Posterior cingulate gyrus (tissue), 11 donors: ENCODE data around the gene POLE.
A peak's percentile ranks its signal among the peaks of the same experiment; 100 is the strongest.

Experiments
- DNase-seq, 10 donors: peaks; one replicate each; pipeline versions ENCODE4 v3.0.0 to v3.0.0-alpha.2; 2020 to 2021; ENCODE audit warnings: mixed read lengths in 3 of 10
- intact Hi-C: fragments of 100-400 bp; cut with DNase I; formaldehyde crosslinking; loops from one replicate; pipeline ENCODE4 v1.15.1; 2023

Gene POLE

GRCh38 chr12:132619071-132619385 is 68.1 kb downstream of the POLE start:
- intact Hi-C loops: no loop called here
- peak in 1 of 10 donors; percentile 0 for DNase-seq

- peak in 2 of 10 donors; percentile 18 to 62 for DNase-seq
- intact Hi-C loops: no loop called here
Observed at GRCh38 chr12:132618683-132619043, 68.5 kb downstream of the POLE start, which contains the start of gene P2RX2. Gene P2RX2 (plus strand): TSS chr12:132618776. CDS start chr12:132618817, 41 bp downstream.

- intact Hi-C loops: no loop called here
Observed at GRCh38 chr12:132617822-132618682, 69.1 kb downstream of the POLE start.

DNA sequence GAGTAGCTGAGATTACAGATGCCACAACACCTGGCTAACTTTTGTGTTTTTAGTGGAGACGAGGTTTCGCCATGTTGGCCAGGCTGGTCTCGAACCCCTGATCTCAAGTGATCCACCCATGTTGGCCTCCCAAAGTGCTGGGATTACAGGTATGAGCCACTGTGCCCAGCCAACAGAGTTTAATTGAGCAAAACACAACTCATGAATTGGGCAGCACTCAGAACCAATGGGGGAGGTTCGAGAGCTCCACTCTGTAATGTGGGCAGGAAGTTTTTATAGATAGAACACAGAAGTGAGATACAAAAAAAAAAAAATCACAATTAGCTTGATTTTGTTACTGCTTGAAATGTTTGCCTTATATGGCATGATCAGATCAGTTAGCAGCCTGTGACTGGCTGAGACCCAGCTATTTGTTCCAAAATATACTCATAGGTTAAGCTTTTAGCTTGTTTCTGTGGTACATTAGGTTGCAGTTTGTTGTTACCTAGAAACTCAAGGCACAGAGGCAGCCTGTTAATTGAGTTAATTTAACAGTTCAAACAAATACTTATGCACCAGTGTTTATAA is 69.9 kb downstream of the POLE start:
- peak in 2 of 10 donors; percentile 16 to 27 for DNase-seq
- intact Hi-C loops: no loop called here

More at GRCh38 chr12:132617822-132618682, 69.1 kb downstream of the POLE start:
- DNase-seq: peak in 2 of 10 donors; percentile 70 to 72

GRCh38 chr12:132615579-132616038 is 71.5 kb downstream of the POLE start:
- intact Hi-C loops: loop anchor here (1.0 kb wide), 1 partner anchor 200 kb away; no protein-coding TSS in a partner anchor
- peak in 3 of 10 donors; percentile 5 to 69 (median 18) for DNase-seq

GRCh38 chr12:132614861-132615578 is 72.1 kb downstream of the POLE start:
- DNase-seq: peak; percentile 67 to 98 (median 86)
- intact Hi-C loops: loop anchor here (1.0 to 5.0 kb wide), 2 partner anchors 200 to 463 kb away; no protein-coding TSS in a partner anchor

DNA sequence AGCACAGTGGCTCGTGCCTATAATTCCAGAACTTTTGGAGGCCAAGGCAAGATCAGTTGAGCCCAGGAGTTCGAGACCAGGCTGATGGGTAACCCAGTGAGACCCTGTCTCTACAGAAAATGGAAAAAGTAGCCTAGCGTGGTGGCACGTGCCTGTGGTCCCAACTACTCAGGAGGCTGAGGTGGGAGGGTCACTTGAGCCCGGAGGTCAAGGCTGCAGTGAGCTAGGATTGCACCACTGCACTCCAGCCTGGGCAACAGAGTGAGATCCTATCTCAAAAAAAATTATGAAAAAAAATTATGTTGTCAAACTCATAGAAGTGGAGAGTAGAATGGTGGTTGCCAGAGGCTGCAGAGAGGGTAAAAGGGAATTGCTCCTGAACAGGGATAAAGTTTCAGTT is 73.1 kb downstream of the POLE start:
- intact Hi-C loops: loop anchor here (5.0 kb wide), 1 partner anchor 462 kb away; no protein-coding TSS in a partner anchor
- DNase-seq: peak in 2 of 10 donors; percentile 17 to 50

GRCh38 chr12:132611620-132612019 is 75.5 kb downstream of the POLE start:
- DNase-seq: peak in 1 of 10 donors; percentile 12
- intact Hi-C loops: loop anchor here (5.0 kb wide), 1 partner anchor 459 kb away; no protein-coding TSS in a partner anchor

GRCh38 chr12:132610866-132611602 is 76.1 kb downstream of the POLE start:
- peak in 1 of 10 donors; percentile 63 for DNase-seq
- intact Hi-C loops: loop anchor here (5.0 kb wide), 1 partner anchor 459 kb away; no protein-coding TSS in a partner anchor

DNA sequence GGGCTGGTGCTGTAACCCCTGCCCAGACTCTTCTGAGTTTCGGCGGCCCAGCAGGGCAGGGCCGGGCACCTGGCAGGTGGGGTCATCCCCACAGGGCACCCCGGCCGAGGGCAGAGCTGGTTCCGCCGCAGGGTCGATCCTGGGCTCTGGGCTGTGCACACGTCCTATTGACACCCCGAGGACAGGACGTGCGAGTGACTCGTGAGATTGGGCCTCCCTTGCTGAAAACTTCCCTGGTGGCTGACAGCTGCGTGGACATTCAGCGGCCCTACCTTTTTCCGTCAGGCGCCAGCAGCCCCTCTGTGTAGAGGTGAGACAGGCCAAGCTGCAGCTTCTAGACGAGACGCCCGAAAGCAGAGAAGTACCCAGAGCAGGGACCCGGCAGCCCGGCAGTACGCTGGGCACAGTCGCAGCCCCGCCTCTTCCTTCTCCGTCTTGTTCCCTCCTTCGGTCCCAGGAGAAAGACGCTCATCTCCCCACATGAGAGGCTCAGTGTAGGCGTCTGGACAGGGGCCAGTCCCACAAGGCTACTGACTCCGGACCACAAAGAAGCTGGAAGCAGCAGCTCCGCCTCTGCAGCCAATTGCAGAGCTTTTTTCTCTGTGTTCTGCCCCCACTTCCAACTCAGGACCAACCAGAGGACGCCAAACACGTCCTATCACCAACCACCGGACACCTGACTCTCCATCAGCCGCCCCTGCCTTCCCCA is 76.9 kb downstream of the POLE start, which contains the start of gene LRCOL1:
TSS of gene LRCOL1 (minus strand) at position 532 of the 709 bp plus-strand sequence. CDS start 4,331 bp downstream, outside the sequence.
- peak in 1 of 10 donors; percentile 86 for DNase-seq
- intact Hi-C loops: loop anchor here (5.0 kb wide), 1 partner anchor 458 kb away; no protein-coding TSS in a partner anchor

DNA sequence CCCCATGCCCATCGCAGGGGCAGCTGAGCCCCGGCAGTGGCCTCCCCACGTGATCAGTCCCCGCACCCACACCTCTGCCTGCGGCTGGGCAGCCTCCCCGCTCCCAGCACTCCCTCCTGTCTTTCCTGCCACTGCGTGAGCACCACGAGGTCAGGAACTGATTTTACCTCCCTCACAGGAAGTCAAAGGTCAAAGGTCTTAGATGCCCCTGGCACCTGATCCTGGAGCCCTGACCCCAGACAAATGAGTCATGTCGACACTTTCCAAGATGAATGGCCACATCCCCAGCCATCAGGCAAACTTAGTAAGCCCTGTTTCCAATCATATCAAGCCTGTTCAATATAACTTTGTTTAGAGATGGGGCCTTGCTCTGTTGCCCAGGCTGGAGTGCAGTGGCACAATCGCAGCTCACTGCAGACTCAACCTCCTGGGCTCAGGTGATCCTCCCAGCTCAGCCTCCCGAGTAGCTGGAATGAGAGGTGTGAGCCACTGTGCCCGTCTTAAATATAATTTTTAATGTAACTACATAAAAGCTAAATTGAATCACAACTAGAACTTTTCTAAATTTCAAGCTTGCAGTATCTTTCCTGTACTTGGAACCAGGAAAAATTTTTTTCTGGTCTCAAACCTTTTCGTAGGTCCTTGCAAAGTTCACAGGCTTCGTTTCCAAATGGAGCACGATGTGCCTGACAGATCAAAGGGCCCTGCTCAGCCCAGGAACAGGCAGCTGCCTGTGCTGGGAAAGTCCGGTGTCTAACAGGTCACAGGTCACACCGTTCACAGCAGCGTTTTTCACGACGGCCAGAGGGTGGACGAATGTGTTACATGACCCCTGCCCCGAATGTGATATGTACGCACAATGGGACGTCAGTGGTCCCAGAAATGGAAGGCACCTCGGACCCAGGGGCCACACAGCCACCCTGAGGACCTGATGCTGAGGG is 78.6 kb downstream of the POLE start:
- peak in 1 of 10 donors; percentile 63 for DNase-seq
- intact Hi-C loops: no loop called here

- intact Hi-C loops: no loop called here
- peak in 2 of 10 donors; percentile 72 to 76 for DNase-seq
Observed at GRCh38 chr12:132606927-132607326, 80.2 kb downstream of the POLE start.

DNA sequence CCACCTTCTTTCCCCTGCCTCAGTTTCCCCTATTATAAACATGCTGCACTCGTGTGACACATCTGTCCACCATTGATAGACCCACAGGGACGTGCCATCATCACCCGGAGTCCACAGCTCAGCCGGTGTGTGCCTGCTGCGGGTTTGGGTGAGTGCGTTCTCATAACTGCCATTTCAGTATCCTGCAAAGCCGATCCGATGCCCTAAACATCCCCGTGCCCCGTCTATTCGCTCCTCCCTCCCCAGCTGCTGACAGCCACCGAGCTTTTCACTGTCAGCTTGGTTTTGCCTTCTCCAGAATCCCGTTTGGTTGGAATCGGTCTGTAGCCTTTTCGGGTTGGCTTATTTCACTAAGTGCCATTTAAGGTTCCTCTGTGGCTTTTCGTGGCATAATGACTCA is 80.7 kb downstream of the POLE start:
- DNase-seq: peak in 2 of 10 donors; percentile 59 to 76
- intact Hi-C loops: no loop called here

DNA sequence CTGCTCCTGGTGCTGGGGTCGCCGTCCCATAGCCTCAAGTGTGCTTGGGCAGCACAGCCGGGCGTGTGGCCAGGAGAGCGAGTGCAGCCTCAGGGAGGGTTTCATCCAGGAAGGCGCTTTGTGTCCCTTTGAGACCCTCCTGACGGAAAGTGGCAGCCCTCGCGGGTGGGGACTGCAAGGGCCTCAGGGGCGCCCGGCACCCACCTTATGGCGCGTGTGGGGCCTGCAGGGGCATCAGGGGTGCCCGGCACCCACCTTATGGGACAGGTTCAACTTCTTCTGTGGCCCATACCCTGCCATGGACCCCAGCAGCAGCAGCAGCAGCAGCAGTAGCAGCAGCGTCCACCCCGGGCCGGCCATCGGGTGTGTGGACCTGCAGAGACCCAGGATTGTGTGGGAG is 81.2 kb downstream of the POLE start:
- intact Hi-C loops: no loop called here
- peak in 3 of 10 donors; percentile 40 to 79 (median 70) for DNase-seq

DNA sequence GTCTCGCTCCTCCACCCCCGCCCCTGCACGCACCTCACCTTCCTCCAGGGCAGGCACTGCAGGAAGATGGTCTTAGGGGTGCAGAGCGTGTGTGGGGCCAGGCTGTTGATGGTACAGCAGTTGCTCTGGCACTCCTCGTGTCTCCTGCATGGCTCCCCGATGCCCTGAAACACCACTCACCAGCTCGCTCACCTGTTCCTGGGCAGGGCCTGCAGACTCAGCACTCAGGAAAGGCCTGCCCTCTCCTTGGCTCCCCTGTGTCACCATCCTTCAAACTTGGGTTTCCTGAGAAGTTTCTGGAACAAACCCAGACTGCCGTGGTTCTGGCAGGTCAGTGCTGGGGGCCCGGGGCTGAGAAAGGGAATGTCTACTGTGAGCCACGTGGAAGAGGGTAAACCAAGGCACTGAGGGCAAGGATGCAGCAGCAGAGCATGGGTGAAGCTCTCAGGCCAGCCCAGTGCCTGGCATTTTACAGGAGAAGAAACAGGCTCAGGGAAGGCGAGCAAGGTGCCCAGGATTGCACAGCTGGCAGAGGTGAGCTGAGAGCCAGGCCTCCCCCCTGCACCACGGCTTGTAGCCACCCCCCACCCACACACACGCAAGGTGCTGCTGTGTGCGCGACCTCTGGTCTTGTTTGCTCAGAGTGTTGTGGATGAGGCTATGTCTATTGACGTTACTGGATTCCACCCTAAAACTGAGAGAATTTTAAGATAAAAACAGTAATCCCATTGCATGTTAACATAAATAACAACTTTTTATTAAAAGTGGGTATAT is 82.3 kb downstream of the POLE start:
- intact Hi-C loops: no loop called here
- peak in 3 of 10 donors; percentile 56 to 64 (median 63) for DNase-seq

GRCh38 chr12:132604151-132604618 is 83.0 kb downstream of the POLE start:
- intact Hi-C loops: no loop called here
- peak in 2 of 10 donors; percentile 74 to 79 for DNase-seq
